PC-9 (cell line): ENCODE results near the gene OR5V1.

Source experiments
- CTCF ChIP-seq: fragments of 200-600 bp; sonication (generic); conservative IDR thresholded peaks from 2 replicates; pipeline ENCODE4 v1.6.1; 2017; ENCODE audit warnings: mixed run types, antibody characterized with exemption, mild to moderate bottlenecking, moderate library complexity
- EZH2 ChIP-seq: fragments of 200-600 bp; sonication (generic); IDR thresholded peaks from 2 replicates; pipeline ENCODE4 v1.8.0; 2017; ENCODE audit warnings: antibody characterized with exemption, low read depth

DNA sequence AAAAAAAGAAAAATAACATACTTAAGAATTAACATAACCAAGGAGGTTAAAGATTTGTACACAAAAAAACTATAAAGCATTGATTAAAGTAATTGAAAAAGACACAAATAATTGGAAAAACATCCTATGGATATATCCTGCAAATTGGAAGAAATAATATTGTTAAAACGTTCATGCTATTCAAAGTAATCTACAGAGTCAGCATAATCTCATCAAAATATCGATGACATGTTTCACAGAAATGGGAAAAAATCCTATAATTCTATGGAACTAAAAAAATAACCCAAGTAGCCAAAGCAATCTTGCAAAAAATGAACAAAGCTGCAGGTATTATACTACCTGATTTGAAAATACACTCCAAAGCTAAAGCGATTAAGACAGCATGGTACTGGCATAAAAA is 23.3 kb downstream of the OR5V1 start:
- TF ChIP-seq EZH2, result no peak
- TF ChIP-seq CTCF, result no peak
